DMS 273 (cell line): ENCODE measurements around the gene FZR1.
"Not testable (repeated sequence)": the region's sequence is repeated elsewhere in the genome, so short reads cannot be mapped to it uniquely, and the experiment has no call there.

Source experiments
- DNase-seq: peaks from one replicate; lab custom pipeline; 2025; ENCODE audit not compliant: unreplicated experiment; lab: John Stamatoyannopoulos, UW

Gene FZR1

GRCh38 chr19:3570606-3571011 lies 64.5 kb downstream of the FZR1 start:
- DNase-seq, result no peak

DNA sequence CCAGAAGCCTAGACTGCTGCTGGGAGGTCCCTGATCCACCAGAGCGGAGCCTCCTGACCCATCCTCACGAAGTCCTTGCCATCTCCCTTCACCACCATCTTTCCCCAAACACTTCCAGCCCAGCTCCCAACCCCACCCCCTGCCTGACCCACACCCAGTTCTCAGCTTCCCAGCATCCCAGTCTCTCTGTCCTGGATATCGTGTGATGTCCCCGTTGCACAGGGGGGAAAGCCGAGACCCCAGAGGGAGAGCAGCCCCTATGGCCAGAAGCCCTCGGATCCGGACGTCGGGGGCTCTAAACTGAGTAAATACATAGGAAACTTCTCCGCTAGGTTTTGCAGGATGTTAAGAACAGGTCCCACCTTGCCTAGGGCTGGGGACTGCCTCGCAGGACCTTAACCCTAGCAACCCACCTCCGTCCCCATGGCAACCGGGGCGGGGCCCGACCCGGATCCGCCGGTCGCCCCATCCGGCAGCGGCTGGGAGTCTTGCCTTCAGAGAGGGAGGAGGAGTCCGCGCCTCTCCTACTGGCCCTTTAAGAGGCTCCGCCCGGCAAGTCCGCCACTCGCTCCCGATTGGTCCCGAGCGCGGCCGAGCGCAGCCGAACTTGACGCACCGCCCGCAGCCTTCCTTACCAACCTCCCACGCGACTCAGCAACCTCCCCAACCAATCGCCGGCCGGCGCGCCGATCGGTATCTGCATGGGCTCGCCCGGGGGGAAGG lies 66.2 kb downstream of the FZR1 start:
- peak; percentile 100 for DNase-seq

- no peak for DNase-seq
Observed at GRCh38 chr19:3572855-3573161, 66.7 kb downstream of the FZR1 start, which contains the start of gene HMG20B. HMG20B (plus strand) TSS chr19:3572944; CDS start chr19:3573310, 366 bp downstream.

- peak; percentile 53 for DNase-seq
Observed at GRCh38 chr19:3573162-3573857, 67.2 kb downstream of the FZR1 start.

GRCh38 chr19:3573858-3574637 lies 67.9 kb downstream of the FZR1 start:
- peak; percentile 96 for DNase-seq

DNA sequence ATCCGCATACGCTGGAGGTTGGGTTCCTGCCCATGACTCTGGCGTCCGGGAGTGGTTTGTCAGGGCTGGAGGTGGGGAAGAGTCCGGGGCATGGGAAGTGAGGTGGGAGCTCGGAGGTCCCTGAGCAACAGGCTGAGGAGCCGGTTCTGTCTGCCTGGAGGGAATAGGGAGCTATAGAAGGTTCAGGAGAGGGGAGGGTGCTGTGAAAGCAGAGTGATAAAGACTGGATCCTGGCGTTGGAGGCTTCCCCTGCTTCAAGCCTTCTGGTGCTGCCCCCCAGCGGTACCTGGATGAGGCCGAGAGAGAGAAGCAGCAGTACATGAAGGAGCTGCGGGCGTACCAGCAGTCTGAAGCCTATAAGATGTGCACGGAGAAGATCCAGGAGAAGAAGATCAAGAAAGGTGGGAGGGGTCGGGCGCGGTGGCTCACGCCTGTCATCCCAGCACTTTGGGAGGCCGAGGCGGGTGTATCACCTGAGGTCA lies 69.2 kb downstream of the FZR1 start:
- no peak for DNase-seq

- no peak for DNase-seq
Observed at GRCh38 chr19:3575949-3576673, 70.0 kb downstream of the FZR1 start.

GRCh38 chr19:3576696-3577443 lies 70.8 kb downstream of the FZR1 start:
- no peak for DNase-seq

GRCh38 chr19:3577723-3578344 lies 71.7 kb downstream of the FZR1 start:
- DNase-seq, result no peak

DNA sequence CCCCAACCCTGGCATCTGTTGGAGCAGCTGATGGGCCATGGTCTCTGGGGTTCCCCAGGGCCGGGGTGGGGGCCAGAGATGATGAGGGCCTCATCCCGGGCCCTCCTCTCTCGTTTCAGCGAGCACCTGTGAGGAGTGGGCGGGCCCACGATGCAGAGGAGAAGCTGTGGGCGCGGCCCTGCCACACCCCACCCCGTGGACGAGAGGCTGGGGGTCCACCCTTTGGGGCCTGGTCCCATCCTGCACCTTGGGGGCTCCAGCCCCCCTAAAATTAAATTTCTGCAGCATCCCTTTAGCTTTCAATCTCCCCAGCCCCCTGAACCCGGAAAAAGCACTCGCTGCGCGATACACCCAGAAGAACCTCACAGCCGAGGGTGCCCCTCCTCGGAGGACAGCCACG lies 72.3 kb downstream of the FZR1 start:
- DNase-seq, result no peak

DNA sequence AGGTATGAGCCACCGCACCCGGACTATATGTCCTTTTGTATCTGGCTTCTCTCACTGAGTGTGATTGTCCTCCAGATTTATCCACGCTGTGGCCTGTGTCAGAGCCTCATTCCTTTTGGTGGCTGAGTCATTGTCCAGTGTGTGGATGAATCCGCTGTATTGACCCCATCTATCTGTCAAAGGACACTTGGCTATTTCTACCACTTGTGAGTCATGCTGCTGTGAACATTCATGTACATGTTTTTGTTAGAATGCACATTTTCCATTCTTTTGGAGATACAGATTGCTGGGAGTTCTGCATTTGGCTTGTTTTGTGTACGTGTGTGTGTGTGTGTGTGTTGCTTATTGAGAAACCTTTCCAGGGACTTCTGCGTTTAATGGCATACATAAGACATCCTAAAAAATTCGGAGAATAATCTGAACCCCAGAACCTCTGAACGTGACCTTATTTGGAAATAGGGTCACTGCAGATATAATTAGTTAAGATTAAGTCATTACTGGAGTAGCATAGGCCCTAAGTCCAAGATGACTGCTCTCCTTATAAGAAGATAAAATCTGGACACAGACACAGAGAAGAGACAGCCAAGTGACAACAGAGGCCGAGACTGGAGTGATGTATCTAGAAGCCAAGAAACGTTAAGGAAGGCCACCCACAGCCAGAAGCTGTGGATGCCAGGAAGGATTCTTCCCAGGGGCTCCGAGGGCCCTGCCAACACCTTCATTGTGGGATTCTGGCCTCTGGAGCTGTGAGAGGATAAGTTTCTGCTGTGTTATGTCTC lies 74.2 kb downstream of the FZR1 start:
- no peak for DNase-seq

- not testable (repeated sequence) for DNase-seq
Observed at GRCh38 chr19:3581792-3582191, 75.7 kb downstream of the FZR1 start.

- DNase-seq, result not testable (repeated sequence)
Observed at GRCh38 chr19:3584036-3584802, 78.1 kb downstream of the FZR1 start.

GRCh38 chr19:3585301-3586126 lies 79.4 kb downstream of the FZR1 start, which contains the start of gene GIPC3:
GIPC3 (plus strand) TSS chr19:3585478; CDS start chr19:3585598, 120 bp downstream.
- no peak for DNase-seq

DNA sequence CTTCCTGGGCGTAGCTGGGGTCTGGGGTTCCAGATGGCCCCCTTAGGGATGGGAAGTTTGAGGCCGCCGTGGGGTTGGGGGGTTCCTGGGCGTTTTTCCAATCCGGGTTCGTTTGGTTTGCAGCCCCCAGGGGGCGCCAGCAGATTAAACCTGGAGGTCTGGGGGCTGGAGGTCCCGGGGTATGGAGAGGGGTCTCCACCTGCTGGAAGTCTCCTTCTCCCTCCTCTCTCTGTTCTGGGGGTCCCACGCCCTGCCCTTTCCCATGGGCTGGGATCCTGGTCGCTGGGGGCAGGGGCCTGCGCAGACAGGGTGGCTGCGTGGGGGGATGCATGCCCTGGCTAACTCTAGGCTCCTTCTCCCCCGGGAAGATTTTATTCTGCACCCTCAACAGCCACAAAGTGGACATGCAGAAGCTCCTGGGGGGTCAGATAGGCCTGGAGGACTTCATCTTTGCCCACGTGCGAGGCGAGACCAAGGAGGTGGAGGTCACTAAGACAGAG lies 80.1 kb downstream of the FZR1 start:
- peak; percentile 76 for DNase-seq

GRCh38 chr19:3586707-3587346 lies 80.7 kb downstream of the FZR1 start:
- DNase-seq, result peak; percentile 42
